Activated CD4-positive, alpha-beta T cell treated with anti-CD3 and anti-CD28 coated beads for 36 hours (primary cell): ENCODE results near the gene TTLL3. TPM values are rescaled to one million over a fixed set of nuclear protein-coding genes. Genes with fewer than 3 reads are reported as not detected.

Experiments used
- ATAC-seq: fragments of 200-7000 bp; cut with Tn5 transposase; one replicate; pipeline ENCODE4 v1.10.0; 2021; ENCODE audit warnings: mild to moderate bottlenecking, moderate library complexity
- CTCF ChIA-PET: fragments of 350-600 bp; sonication (Branson Sonifier 250); formaldehyde crosslinking; loops from one replicate; lab custom pipeline; 2021; ENCODE audit warnings: antibody characterized with exemption; lab: Charles Lee
- POLR2A ChIA-PET: fragments of 350-600 bp; sonication (Branson Sonifier 250); formaldehyde crosslinking; loops from one replicate; lab custom pipeline; 2021; ENCODE audit warnings: antibody characterized with exemption, inconsistent platforms; lab: Charles Lee
- DNase-seq: peaks from one replicate; pipeline ENCODE4 v3.0.0-alpha.2; 2020
- H3K27ac Mint-ChIP-seq: one replicate; pipeline ENCODE4 v1.8.0; 2021; ENCODE audit warnings: mixed read lengths
- H3K27me3 Mint-ChIP-seq: one replicate; pipeline ENCODE4 v1.8.0; 2021; ENCODE audit warnings: mixed read lengths
- H3K36me3 Mint-ChIP-seq: one replicate; pipeline ENCODE4 v1.8.0; 2021; ENCODE audit warnings: low read depth, mixed read lengths
- H3K4me1 Mint-ChIP-seq: one replicate; pipeline ENCODE4 v1.8.0; 2021; ENCODE audit warnings: mixed read lengths
- H3K4me3 Mint-ChIP-seq: one replicate; pipeline ENCODE4 v1.8.0; 2021; ENCODE audit warnings: mild to moderate bottlenecking, moderate library complexity, mixed read lengths
- H3K9me3 Mint-ChIP-seq: one replicate; pipeline ENCODE4 v1.8.0; 2021; ENCODE audit warnings: low read depth, mixed read lengths
- intact Hi-C, 2 experiments: fragments of 100-400 bp; cut with DNase I in 1 of 2; cut with micrococcal nuclease in 1 of 2; formaldehyde crosslinking; loops; one replicate each; pipeline versions ENCODE4 v1.14.2 to v1.15.1; 2022 to 2024; cut with DNase I, micrococcal nuclease
- total RNA-seq, 2 experiments: library from RNA; stranded (reverse); gene quantifications; one replicate each; pipeline ENCODE4 v1.2.3, GENCODE V29; 2021

Gene TTLL3
- total RNA-seq, 2 experiments from 2014 or later: 47.5 to 49.8 TPM

GRCh38 chr3:9818666-9819335 is 8.7 kb downstream of the TTLL3 start:
- Mint-ChIP-seq H3K4me1 (no peaks in the 10 kb centered on the region), H3K27me3 (no peaks in the 10 kb centered on the region), H3K4me3 (no peak overlapping the region), H3K27ac (no peak overlapping the region), H3K36me3 (peaks cover 4% of the 10 kb centered on the region), H3K9me3 (no peaks in the 10 kb centered on the region)
- no peak for ATAC-seq
- CTCF ChIA-PET: no interaction called here
- POLR2A ChIA-PET: interaction anchor here (0.7 kb wide), 1 partner anchor 407 kb away, joined by 3 read pairs; no protein-coding TSS in a partner anchor
- intact Hi-C loops: no loop called here
- no peak for DNase-seq

GRCh38 chr3:9820543-9820942 is 10.5 kb downstream of the TTLL3 start:
- DNase-seq (no peak), ATAC-seq (no peak)
- Mint-ChIP-seq H3K4me1 (no peaks in the 10 kb centered on the region), H3K27ac (no peak overlapping the region), H3K9me3 (no peaks in the 10 kb centered on the region), H3K4me3 (no peak overlapping the region), H3K36me3 (peaks cover 4% of the 10 kb centered on the region), H3K27me3 (no peaks in the 10 kb centered on the region)
- CTCF ChIA-PET: no interaction called here
- POLR2A ChIA-PET: interaction anchor here (0.6 kb wide), 1 partner anchor 529 kb away, joined by 3 read pairs; no protein-coding TSS in a partner anchor
- intact Hi-C loops: no loop called here

GRCh38 chr3:9820946-9821345 is 10.9 kb downstream of the TTLL3 start:
- intact Hi-C loops: no loop called here
- no peak overlapping the region for H3K27ac Mint-ChIP-seq
- H3K4me3 Mint-ChIP-seq: no peak overlapping the region
- H3K4me1 Mint-ChIP-seq: no peaks in the 10 kb centered on the region
- ATAC-seq (peak; percentile 68), DNase-seq (no peak)
- ChIA-PET POLR2A (no interaction called here), CTCF (no interaction called here)
- H3K36me3 Mint-ChIP-seq: peaks cover 4% of the 10 kb centered on the region
- no peaks in the 10 kb centered on the region for H3K9me3 Mint-ChIP-seq
- H3K27me3 Mint-ChIP-seq: no peaks in the 10 kb centered on the region

- CTCF ChIA-PET: interaction anchor here (0.6 to 1.7 kb wide), 5 partner anchors 17 to 754 kb away, joined by 3 to 5 read pairs (median 4); no protein-coding TSS in a partner anchor
- H3K9me3 Mint-ChIP-seq: no peaks in the 10 kb centered on the region
- no peak for DNase-seq
Measured at GRCh38 chr3:9825451-9826040, 15.5 kb downstream of the TTLL3 start.

GRCh38 chr3:9826815-9827573 is 16.9 kb downstream of the TTLL3 start:
- CTCF ChIA-PET: interaction anchor here (0.7 to 1.7 kb wide), 10 partner anchors 11 to 703 kb away, joined by 3 to 5 read pairs (median 4); no protein-coding TSS in a partner anchor

More at GRCh38 chr3:9825451-9826040, 15.5 kb downstream of the TTLL3 start:
- ATAC-seq: no peak
- Mint-ChIP-seq H3K27ac (no peak overlapping the region), H3K4me3 (no peak overlapping the region), H3K4me1 (no peaks in the 10 kb centered on the region), H3K27me3 (no peaks in the 10 kb centered on the region), H3K36me3 (peaks cover 12% of the 10 kb centered on the region)
- POLR2A ChIA-PET: no interaction called here
- intact Hi-C loops: no loop called here

GRCh38 chr3:9828801-9829755 is 19.0 kb downstream of the TTLL3 start:
- intact Hi-C loops: no loop called here
- H3K27ac Mint-ChIP-seq: no peak overlapping the region
- ChIA-PET CTCF (interaction anchor here (1.0 to 1.1 kb wide), 2 partner anchors 14 to 46 kb away, joined by 3 read pairs; no protein-coding TSS in a partner anchor), POLR2A (interaction anchor here (0.6 to 0.7 kb wide), 2 partner anchors 123 to 159 kb away, joined by 3 to 4 read pairs; no protein-coding TSS in a partner anchor)
- no peak for DNase-seq
- H3K27me3 Mint-ChIP-seq: no peaks in the 10 kb centered on the region
- ATAC-seq: no peak
- no peak overlapping the region for H3K4me3 Mint-ChIP-seq
- H3K9me3 Mint-ChIP-seq: no peaks in the 10 kb centered on the region
- H3K36me3 Mint-ChIP-seq: peaks cover 19% of the 10 kb centered on the region
- peaks cover 7% of the 10 kb centered on the region for H3K4me1 Mint-ChIP-seq

More at GRCh38 chr3:9826815-9827573, 16.9 kb downstream of the TTLL3 start:
- intact Hi-C loops: no loop called here
- H3K27me3 Mint-ChIP-seq: no peaks in the 10 kb centered on the region
- POLR2A ChIA-PET: no interaction called here
- peaks cover 7% of the 10 kb centered on the region for H3K4me1 Mint-ChIP-seq
- DNase-seq (peak; percentile 50), ATAC-seq (peak; percentile 84)
- H3K9me3 Mint-ChIP-seq: no peaks in the 10 kb centered on the region
- H3K4me3 Mint-ChIP-seq: no peak overlapping the region
- peaks cover 18% of the 10 kb centered on the region for H3K36me3 Mint-ChIP-seq
- H3K27ac Mint-ChIP-seq: no peak overlapping the region

- Mint-ChIP-seq H3K27ac (no peak overlapping the region), H3K4me1 (peaks cover 7% of the 10 kb centered on the region), H3K9me3 (no peaks in the 10 kb centered on the region), H3K36me3 (peaks cover 37% of the 10 kb centered on the region), H3K27me3 (no peaks in the 10 kb centered on the region), H3K4me3 (no peak overlapping the region)
- DNase-seq (no peak), ATAC-seq (no peak)
- POLR2A ChIA-PET: no interaction called here
- CTCF ChIA-PET: interaction anchor here (1.1 kb wide), 1 partner anchor 99 kb away, joined by 3 read pairs; no protein-coding TSS in a partner anchor
- intact Hi-C loops: no loop called here
Measured at GRCh38 chr3:9831253-9831652, 21.2 kb downstream of the TTLL3 start.

GRCh38 chr3:9833078-9833477 is 23.0 kb downstream of the TTLL3 start:
- Mint-ChIP-seq H3K4me1 (peaks cover 7% of the 10 kb centered on the region), H3K27ac (no peak overlapping the region), H3K27me3 (no peaks in the 10 kb centered on the region), H3K4me3 (no peak overlapping the region), H3K9me3 (no peaks in the 10 kb centered on the region), H3K36me3 (peaks cover 35% of the 10 kb centered on the region)
- DNase-seq (no peak), ATAC-seq (no peak)
- CTCF ChIA-PET: interaction anchor here (0.6 kb wide), 2 partner anchors 150 to 379 kb away, joined by 3 to 4 read pairs; no protein-coding TSS in a partner anchor
- POLR2A ChIA-PET: no interaction called here
- intact Hi-C loops: no loop called here

GRCh38 chr3:9834520-9835380 is 24.7 kb downstream of the TTLL3 start:
- Mint-ChIP-seq H3K9me3 (no peaks in the 10 kb centered on the region), H3K27ac (no peak overlapping the region), H3K36me3 (peaks cover 38% of the 10 kb centered on the region), H3K27me3 (no peaks in the 10 kb centered on the region), H3K4me3 (no peak overlapping the region), H3K4me1 (peaks cover 8% of the 10 kb centered on the region)
- intact Hi-C loops: no loop called here
- ChIA-PET POLR2A (no interaction called here), CTCF (no interaction called here)
- DNase-seq (no peak), ATAC-seq (no peak)
